A673 (cell line): ENCODE results near the gene SUN1.
"Not testable (repeated sequence)": the region's sequence is repeated elsewhere in the genome, so short reads cannot be mapped to it uniquely, and the experiment has no call there.

ENCODE experiments used
- CTCF ChIP-seq: fragments of 300-800, 200-600 bp; sonication (generic); conservative IDR thresholded peaks from 2 replicates; pipeline ENCODE4 v1.5.1; 2017; ENCODE audit warnings: low read depth, mild to moderate bottlenecking, antibody characterized with exemption, low read length, moderate library complexity, mixed read lengths
- EZH2 ChIP-seq: fragments of 200-600 bp; sonication (generic); IDR thresholded peaks from 2 replicates; pipeline ENCODE4 v1.6.1; 2017; ENCODE audit warnings: borderline replicate concordance, low read depth, mild to moderate bottlenecking, mixed read lengths, antibody characterized with exemption, low read length; ENCODE audit not compliant: poor library complexity, severe bottlenecking

GRCh38 chr7:847728-848127, 15.5 kb downstream of the SUN1 start:
- TF ChIP-seq CTCF, EZH2: not testable (repeated sequence)
